ENCODE results near the gene ITPR2.
"Not testable (repeated sequence)": the region's sequence is repeated elsewhere in the genome, so short reads cannot be mapped to it uniquely, and the experiment has no call there.

The ITPR2 gene

DNA sequence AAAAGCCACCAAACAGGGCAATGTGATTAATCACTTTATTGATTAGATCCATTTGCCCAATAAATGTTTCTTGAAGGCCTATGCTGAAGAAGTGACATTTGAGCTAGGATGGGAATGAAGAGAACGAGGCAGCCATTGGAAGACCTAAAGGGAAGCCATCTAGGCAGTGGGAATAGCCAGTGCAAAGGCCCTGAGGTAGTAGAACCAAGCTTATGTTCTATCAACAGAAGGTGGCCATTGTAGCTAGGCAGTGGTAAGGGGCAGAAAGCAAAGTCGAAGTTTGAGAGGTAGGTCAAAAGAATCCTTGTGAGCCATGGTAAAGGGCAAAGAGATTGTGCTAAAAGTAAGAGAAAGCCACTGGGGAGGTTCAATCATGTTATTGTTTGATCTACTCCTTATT lies 173.1 kb downstream of the ITPR2 start:
- DNase-seq (ENCODE audit: low read depth), result no peak

DNA sequence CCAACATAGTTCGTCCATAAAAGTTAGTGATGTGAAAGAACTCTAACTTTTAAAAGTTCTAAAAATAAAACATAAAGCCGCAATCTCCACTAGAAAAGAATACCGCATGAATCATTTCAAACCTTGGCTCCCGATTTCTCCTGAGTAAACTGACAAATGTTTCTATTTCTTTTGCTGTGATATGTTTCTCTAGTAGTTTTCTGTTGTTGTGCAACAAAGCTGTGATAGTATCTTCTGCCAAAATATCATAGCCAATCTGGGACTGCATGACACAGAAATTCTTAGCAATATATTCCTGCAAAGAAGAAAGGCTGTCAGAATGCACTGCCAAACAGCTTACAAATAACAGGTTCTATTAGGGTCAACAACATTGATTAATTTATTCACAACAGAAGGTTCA lies 174.0 kb downstream of the ITPR2 start:
- no peak for DNase-seq (ENCODE audit: low read depth)

DNA sequence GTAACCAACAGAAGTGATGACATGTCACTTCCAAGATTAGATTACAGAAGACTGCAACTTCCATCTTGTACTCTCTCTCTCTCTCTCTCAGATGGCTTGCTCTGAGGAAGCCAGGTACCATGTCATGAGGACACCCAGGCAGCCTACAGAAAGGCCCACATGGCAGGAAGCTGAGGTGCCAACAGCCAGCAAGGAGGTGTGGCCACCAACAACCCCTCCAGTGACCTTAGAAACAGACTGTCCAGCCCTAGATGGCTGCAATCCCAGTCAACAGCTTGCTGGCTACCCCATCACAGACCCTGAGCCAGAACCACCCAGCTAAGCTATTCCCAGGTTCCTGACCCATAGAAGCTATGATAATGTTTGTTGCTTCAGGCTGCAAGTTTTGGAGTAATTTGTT lies 178.4 kb downstream of the ITPR2 start:
- DNase-seq (ENCODE audit: low read depth), result no peak

DNA sequence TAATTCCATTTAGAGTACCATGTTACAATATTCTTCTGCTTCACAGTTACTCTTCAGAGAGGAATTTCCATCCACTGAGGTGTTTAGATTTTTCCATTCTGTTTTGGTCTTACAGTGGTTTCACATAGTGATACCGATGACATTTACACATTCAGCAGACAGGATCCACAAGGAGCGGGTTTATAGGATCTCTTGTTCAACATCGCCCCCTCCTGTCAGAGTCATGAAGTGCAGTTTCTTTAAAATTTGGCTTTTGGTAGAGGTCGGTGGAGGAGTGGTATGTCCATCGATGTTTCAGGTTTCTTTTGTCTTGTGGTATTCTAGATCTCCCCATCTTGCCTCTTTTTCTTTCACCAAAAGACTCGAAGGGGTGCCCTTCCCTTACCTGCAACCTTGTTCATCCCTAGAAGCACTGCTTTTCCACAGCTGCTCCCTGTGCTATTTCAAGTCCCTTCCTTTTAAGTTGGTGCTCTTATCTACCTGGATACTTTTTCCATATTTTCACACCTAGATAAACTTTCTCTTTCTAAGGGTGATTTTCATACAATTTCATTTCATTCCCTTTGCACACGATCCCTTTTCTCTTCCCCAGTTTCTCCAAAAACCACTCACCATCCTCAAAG lies 181.3 kb downstream of the ITPR2 start:
- DNase-seq (ENCODE audit: low read depth), result no peak

DNA sequence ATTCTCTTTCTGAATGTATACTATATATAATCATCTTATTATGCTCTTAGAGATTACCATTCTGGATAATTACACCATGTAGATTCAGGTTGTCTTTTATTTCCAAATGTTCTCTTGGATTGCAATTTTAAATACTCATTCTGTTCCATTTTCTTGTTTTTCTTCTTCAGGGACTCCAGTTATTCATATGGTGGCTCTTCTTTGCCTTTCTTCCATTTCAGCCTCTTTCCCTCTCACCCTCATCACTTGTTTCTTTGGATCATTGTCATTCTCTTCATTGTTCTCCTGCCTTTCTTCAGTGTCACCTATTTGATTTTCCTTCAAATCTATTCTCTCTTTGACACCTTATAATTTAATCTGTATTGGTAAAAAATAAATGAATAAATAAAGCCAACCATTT lies 182.0 kb downstream of the ITPR2 start:
- DNase-seq (ENCODE audit: low read depth), result no peak

DNA sequence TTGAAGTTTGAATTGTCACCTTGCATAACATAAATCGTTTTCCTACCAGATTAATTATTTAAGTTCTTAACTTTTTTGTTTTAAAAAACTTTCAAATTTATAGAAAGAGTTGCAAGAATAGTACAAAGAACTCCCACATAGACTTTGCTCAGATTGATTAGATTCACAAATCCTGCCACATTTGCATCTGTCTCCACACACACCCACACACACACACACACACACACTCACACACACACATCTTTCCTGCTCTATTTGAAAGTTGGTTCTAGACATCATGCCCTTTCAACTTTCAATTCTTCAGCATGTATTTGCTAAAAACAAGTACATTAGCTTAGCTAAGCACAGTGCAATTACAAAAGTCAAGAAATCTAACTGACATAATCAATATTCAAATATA lies 184.0 kb downstream of the ITPR2 start:
- no peak for DNase-seq (ENCODE audit: low read depth)

DNA sequence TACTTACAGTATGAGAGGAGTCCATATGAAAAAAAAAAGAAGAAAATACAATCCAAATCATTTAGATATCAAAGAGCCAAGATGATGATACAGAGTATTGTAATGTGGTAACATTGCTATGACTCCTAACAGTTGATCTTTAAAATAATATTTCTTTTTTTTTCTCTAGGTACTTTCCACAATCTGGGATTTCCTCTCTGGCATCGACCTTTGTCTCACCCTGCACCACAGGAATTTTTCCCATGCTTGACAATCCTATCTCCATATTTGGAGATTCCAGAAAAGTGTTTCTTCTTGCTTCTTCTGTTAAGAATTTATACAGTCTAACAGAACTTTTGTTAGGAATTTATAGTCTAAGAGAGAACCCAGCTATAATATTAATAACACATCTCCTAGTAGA lies 184.4 kb downstream of the ITPR2 start:
- no peak for DNase-seq (ENCODE audit: low read depth)

DNA sequence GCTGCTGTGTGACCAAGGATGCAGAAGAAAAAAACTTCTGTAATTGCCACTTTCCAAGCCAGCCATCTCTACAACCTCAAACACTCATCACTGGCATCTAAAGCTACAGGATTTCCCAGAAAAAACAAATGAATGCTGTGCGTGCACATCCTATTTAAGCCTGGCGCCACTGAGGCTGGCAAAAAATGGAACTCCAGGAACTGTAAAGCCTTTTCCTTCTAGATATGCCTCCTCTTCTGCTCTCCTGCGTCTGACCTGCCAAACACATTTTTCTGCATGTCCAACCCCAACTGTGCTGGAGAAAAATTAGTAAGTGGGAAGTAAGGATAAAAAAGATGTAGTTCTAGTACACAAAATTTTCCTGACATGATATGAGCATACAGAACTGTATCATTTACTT lies 184.9 kb downstream of the ITPR2 start:
- no peak for DNase-seq (ENCODE audit: low read depth)

DNA sequence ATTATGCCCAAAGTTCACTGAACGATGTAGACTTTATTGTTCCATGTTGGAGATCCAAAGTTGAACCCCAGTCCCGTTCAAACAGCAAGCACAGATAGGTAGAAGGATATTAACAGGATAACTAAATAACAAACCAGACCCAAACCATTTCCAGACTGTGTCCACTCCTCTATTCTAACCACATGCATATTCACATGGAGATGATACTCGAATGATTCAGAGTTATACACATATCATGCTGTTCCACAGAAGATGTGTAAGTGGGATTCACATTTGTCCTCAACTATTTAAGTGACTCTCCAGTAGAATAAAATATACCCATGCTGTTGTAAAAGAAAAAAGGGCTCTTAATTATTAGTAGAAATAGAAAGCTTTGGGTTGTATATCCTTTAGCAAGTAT lies 185.9 kb downstream of the ITPR2 start:
- no peak for DNase-seq (ENCODE audit: low read depth)

DNA sequence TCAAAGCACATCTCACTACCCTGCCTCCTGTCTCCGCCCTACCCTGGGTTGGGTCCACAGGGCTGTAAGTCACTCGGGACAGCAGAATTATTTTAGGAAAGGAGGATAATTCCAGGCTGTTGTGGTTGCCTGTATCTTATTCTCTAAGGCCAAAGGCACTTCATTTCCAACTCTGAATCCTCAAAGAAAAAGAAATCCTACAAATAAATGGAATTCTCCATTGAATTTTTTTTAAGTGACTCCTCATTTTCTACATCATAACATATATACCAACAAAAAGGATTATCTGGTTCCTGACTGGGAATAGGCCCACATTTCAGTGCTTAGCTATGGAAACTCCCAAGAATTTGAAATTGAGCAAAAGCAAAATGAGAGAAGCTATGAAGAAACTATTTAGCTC lies 186.4 kb downstream of the ITPR2 start:
- no peak for DNase-seq (ENCODE audit: low read depth)

DNA sequence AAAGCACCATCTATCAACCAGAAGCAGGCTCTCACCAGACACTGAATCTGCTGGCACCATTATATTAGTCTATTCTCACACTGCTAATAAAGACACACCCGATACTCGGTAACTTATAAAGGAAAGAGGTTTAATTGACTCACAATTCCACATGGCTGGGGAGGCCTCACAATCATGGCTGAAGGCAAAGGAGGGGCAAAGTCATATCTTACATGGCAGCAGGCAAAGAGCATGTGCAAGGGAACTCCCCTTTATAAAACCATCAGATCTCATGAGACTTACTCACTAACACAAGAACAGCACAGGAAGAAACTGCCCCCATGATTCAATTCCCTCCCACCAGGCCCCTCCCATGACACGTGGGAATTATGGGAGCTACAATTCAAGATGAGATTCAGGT lies 188.6 kb downstream of the ITPR2 start:
- DNase-seq (ENCODE audit: low read depth), result not testable (repeated sequence)

DNA sequence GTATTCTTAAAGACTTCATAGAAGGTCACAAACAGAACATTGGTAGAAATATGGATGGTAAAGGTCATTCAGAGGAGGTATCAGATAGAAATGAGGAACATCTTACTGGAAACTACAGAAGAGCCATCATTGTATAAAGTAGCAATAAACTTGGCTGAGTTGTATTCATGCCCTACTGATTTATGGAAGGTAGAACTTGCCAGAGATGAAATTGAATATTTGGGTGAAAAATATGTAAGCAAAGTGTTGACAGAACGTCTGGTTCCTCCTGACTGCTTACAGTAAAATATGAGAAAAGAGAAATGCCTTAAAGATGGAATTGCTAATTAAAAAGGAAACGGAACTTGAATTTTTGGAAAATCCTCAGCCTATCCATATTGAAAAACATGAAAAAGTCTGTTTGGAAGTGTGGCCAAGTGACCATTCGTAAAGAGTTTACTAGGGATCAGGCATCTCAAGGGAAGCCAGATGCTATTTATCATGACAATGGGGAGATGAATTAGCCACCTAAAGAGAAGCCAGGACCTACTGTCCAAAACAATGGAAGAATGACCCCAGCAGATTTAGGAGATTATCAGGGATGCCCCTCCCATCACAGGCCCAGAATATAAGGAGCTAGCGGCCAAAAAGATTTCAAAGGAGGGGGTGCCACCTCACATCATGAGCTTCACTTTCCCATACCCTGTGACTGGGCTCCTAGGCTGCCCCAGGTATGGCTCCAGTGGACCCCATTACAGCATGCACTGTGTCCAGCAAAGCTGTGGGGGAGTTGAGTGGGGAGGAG lies 189.3 kb downstream of the ITPR2 start:
- no peak for DNase-seq (ENCODE audit: low read depth)

DNA sequence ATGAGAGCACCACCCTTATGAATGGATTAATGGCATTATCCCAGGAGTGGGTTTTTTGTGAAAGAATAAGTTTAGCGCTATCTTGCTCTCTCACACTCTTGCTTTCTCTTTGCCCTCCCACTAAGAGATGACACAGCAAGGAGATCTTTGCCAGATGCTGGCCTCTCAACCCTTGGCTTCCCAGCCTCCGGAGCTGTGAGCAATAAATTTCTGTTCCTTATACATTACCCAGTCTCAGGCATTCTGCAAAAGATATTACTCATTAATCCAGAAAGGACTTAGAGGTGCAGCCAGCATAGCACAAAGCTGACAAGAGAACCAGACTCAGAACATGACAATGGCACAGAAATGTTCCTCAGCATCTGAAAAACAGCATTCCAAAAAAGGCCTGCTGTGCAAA lies 190.6 kb downstream of the ITPR2 start:
- no peak for DNase-seq (ENCODE audit: low read depth)

DNA sequence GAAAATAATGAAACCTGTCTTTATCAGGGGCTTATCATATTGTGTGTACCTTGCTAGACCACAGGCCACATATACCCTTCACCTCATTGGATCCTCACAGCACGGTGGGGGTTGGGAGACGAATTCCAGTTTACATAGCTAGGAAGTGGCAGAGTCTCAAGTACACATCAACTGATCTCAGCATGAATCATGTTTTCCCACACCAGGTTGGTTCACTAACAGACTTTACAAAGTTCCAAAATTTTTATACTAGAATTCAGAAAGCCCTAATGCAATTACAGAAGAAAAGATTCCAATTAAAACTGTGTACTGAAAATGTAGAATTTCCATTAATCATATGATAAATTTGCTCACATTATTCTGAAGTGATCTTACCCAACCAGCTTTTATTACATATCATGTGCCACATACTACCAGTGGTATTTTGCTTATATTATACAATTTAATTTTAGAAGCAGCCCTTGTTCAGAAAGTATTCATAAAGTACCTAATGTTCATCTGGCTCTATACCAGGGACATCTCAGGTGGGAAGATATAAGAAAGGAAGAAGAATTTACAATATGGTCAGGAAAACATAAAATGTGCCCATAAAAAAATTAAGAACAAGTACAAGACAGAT lies 196.2 kb downstream of the ITPR2 start:
- DNase-seq (ENCODE audit: low read depth), result no peak

DNA sequence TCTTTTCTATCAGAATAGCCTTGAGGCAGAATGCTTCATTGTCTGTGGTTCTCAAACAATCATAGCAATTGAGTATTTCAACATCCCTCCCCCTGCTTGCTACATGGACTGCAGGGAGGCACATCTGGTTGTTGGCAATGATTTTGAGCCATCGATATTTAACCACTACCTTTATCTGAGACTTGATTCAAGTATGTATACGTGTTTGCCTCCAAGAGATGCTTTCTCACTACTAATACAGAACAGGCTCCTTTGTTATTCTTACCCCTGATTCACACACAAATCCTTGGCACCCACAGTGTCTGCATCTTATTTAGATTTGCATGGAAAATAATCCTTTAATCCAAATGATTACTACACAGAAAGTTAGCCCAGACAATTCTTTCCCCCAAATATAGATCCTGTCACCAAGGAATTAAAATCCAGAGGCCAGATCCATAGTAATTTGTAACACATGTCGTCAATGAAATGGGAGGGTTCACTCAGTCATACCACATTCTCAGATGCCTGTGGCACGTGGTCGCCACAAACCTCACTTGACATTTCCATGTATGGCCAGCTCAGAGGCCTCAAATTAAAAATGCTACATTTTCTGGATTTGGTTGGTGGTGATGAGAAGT lies 199.3 kb downstream of the ITPR2 start:
- no peak for DNase-seq (ENCODE audit: low read depth)

DNA sequence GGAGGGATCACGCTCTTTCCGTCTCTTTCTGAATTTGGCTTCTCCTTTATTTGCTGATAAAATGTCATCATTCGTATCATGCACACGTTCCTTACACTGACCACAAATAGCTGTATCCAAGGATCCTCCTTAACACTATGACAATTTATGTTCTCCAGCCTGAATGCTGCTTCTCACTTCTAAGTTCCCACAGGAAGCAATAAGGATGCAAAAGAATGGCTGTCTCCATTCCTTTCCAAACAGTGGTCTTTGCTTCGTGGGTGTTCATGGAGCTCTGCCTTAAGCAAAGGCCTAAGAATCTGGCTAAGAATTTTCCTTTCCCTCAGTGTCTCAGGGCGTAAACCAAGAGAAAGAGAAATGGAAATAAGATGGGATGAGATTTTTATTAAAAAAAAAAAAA lies 200.2 kb downstream of the ITPR2 start:
- no peak for DNase-seq (ENCODE audit: low read depth)

DNA sequence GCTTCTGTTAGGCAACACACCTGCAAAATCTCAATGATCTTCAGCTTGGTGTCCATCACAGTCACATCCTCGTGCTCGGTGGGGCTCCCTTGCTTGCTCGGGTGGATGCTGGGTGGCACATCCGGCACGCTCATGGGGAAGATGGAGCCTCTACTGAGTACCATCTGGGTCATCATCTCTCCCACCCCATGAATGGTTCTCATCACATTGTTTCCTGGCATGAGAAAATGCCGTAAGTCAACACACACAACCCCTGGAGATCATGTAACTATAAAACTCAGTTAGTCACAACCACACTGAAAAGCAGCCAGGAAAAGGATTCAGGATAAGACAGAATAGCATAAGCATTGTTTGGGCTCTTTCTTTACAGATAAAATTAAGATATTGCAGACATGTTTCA lies 201.1 kb downstream of the ITPR2 start:
- no peak for DNase-seq (ENCODE audit: low read depth)

DNA sequence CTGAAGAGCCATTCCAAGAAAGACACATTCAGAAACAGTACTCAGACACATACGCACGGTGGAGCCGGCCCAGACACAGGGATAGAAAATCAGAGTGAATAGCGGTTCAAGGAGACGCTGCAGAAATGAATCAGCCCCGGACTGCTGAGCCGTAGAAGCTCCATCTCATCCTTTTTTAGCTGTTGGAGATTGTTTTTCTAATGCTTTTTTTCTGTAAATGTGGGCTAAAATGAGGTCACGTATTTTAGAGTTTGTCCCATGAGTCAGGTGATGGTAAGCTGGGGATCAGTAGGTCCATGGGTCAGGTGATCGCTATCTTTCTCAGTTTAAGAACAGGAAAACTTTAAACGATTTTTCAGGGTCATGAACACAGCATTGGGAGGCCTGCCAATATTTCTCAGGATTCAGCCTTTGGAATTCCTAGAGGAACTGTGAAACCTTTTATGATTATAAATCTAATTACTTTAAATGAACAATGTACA lies 202.4 kb downstream of the ITPR2 start:
- no peak for DNase-seq (ENCODE audit: low read depth)

DNA sequence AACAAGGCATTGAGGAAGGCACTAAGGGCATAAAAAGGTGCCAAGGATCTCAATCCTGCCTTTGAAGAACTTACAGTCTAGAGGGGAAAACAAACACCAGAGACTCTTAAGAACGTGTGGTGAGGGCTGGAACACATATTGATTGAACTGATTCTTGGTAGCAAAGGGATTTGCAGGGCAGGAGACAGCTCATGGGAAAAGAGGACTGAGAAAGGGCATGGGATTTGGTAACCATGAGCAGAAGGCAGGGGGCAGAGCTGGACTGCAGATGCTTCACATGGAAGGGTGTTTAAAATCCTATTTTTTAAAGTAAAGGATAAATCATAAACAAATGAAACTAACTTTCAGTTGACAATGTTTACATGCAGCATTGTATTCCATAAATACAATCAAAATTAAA lies 203.1 kb downstream of the ITPR2 start:
- DNase-seq (ENCODE audit: low read depth), result no peak

DNA sequence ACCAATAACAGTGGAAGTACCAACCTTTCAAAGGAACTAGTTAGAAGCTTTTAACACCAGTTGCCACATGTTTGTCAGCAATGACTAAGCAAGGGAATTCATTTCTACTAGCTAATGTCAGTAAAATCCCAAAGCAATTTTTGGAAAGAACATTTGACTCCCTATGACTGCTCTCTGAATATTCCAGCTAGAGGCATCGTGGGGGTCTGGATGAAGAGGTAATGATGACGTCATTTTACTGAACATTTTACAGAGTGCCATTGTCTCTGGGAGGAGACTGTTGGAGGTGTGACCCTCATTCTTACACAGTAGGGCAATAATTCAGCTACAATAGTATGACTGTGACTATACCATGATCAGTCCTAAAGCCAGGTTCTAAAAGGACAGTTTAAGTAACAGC lies 204.8 kb downstream of the ITPR2 start:
- DNase-seq (ENCODE audit: low read depth), result no peak

DNA sequence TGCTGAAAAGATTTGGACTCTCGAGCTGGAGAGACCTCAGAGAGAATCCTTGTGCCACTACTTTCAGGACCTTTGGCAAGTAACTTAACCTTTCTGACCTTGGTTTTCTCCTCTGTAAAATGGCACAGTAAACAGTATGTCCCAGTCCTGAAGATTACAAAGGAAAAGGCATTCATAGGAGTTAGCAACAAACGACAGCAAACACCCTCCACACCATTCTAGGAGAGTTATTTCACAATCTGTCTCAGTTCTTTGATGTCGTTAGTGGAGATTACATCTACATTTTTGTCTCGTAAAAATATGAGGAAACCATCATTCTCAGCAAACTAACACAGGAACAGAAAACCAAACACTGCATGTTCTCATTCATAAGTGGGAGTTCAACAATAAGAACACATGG lies 205.7 kb downstream of the ITPR2 start:
- DNase-seq (ENCODE audit: low read depth), result no peak

DNA sequence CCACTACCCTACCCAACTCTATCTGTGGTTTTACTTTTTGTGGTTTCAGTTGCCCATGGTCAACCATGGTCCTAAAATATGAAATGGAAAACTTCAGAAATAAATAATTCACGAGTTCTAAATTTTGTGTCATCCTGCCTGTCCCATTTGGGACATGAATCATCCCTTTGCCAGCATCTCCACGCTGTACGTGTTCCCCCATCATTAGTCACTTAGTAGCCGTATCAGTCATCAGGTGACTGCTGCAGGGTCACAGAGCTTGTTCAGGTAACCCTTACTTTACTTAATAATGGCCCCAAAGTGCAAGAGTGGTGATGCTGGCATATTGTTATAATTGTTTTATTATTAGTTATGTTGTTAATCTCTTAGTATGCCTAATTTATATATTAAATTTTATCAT lies 209.9 kb downstream of the ITPR2 start:
- DNase-seq (ENCODE audit: low read depth), result no peak

DNA sequence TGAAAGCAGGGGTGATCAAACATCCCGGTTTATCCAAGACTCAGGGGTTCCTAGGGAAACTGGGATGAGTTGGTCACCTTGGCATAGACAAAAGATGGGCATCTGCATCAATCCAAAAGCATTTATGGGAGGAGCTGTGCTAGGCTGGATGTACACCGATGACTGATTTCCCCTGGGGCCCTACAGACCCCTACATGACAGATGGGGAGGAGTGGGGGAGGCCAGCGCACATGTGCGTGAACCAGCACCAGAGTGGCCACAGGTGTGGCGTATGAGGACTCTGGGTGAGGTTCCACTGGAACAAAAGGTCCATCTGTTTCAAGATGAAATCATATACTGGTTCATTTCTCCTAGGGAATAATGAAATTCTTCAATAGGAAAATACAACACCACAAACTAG lies 210.4 kb downstream of the ITPR2 start:
- no peak for DNase-seq (ENCODE audit: low read depth)

Measured in activated T-cell treated with anti-CD3 and anti-CD28 coated beads for 1 hour (primary cell).